GM18873 (cell line): ENCODE measurements around the gene EXOC4.

Source experiments
- ATAC-seq: cut with Tn5 transposase; IDR thresholded peaks from one replicate; pipeline ENCODE4 v1.9.1; 2021; ENCODE audit warnings: mild to moderate bottlenecking, moderate library complexity, moderate number of reproducible peaks; ENCODE audit not compliant: unreplicated experiment, low FRiP score

The EXOC4 gene

DNA sequence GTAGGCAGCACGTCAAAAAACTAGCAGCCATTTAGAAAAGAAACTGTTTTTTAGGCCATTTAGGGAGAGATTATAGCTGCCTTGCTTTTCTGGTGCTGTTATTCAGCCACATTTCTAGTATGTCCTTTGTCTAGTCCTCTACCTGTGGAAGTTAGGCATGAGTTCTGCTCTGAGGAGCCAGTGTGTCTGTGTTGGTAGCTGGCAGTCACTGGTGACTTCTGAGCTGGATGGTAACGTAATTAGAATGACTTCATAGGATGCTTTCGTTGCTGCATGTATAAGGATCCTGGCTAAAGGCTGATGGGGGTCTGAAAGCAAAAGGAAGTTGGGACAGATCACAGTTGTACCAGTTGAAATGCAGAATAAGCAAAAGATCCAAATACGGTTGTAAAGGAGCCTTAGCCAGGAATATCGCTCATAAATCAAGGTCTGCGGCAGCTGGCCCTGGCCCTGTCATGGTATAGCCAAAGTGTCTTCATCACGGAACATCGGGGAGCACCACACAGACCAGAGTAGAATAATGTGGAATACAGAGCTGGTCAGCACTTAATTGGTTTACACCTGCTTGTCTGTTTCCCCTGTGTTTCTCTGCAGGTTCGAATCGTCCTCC lies 226.7 kb downstream of the EXOC4 start:
- ATAC-seq = no peak

DNA sequence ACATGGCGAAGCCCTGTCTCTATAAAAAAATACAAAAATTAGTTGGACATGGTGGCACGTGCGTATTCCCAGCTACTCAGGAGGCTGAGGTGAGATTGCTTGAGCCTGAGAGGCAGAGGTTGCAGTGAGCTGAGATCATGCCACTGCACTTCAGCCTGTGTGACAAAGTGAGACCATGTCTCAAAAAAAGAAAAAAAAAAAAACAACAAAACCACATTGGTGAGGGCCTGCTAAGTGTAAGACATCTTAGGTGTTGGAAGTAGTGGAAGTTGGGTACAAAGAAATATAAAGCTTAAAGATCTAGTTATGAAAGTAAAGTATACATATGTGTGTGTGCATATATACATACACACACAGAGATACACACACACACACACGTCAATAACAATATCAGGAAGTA lies 228.0 kb downstream of the EXOC4 start:
- ATAC-seq = no peak

DNA sequence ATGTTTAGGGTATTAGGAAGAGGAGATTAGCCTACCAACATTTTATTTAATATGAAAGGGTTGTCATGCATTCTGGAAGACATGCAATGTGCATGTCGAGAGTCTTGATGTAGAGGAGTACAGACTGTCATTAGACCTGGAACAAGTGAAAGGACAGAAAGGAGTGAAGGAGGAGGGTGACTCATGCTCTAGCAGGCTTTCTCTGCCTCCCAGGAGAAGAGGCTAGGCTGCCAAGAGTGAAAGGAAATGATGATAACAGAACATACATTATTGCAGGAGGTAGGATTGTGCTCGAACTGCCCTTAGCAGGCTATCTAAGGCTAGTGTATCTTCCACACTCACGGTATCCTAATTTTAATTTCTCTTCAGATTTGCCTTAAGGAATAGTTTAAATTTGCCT lies 228.8 kb downstream of the EXOC4 start:
- no peak for ATAC-seq

DNA sequence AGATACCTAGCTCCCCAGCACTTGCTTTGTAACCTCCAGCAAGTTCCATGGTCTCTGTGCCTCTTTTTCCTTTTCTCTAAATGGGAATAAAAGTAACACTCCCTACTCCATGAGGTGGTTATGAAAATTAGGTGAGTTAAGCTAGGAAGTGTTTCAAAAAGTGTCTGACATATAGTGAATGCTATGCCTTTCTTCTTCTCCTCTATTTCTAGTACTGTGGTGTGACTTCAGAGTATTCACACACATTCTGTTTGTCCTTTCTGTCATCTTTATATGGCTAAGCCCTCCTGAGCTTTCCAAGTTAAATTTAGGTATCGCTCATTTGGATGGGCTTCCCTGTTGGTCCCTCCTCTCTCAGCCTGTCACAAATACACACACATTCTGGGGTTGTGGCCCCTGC lies 229.7 kb downstream of the EXOC4 start:
- ATAC-seq = no peak

DNA sequence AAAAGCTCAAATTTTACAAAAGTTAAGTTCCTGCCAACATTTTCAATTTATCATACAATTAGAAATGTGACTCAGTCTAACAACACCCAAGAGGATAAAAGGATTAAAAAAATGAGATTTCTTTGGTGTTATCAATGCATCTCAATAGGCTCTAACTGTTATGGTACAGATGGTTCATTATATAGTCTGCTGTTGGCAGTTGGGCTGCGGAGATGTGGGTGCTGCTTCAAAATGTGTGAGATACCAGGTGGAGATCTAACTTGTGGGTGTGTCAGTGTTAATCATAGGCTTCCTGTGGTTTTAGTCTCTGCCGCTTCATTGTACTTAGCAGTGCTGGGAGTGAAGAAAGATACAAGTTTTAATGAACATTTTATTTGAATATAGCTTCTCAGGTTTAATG lies 231.2 kb downstream of the EXOC4 start:
- ATAC-seq = no peak

DNA sequence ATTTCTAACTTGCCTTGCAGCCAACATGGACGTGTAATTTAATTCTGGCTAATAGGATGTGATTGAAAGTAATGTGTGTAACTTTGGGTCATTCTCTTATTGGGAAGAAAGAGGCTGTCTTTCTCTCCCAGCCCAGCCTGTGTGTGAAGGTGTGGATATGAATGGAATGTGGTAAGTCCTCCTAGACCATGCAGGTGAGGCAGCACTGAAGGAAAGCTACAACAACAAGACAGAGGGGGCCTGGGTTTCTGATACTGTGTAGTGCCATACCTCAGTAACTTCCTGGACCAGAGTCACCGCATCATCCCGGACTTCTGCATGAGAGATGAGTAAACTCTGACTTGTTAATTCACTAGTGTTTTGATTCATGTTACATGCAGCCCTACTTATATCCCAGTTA lies 237.0 kb downstream of the EXOC4 start:
- ATAC-seq = no peak

DNA sequence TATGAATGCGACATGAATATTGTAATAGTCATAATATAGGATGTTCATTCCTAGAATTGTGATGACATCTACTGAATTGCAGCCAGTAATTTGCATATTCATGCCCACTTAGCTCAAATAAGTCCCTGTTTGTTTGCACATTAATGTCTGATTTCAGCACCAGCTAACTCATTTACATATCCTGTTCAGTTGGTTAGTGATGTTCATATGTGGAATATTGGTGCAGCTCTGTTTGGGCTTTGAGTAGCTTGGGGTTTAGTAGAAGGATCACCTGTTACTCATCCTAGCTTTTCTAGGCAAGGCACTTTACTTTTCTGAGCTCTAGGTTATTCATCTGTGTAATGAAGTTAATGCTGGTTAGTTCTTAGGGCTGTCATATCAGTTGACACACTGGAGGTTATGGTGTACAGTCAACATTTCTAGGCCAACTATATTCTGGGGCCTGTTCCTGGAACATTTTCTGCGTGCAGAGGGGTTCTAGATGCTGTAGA lies 238.4 kb downstream of the EXOC4 start:
- ATAC-seq = no peak

DNA sequence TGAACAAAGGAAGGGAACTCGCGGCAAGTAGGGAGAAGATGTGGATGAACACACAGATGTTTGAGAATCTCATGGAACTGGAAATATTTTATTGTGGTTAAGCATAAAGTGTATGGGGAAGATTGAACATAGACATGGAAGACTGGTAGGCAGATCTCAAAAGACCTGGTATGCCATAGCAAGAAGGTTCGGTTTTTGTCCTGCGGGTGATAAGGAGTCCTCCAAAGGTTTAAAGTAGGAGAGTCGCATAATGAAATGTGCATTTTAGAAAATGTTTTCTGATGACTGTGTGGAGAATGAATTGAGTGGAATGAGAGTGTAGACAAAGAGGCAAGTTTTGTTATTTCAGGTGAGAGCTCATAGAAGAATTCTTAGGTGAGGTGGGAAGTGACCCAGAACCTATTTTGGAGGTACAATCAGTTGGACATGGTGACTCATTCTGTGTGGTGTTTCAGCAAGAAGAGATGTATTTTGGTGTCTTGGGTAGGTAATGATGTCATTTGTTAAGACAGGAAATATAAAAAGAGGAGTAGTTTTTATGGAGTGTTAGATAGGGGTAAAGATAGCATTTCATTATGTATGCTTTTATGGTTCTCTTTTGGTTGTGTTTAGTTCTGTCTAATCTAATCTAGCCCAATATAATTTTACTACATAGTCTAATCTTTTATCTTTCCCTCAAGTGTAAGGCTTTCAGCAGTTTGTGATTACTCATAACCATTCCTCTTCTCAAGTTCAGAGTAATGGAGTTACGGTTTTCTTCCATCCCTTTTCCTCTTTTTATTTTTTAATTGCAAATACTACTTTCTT lies 239.2 kb downstream of the EXOC4 start:
- ATAC-seq = no peak

DNA sequence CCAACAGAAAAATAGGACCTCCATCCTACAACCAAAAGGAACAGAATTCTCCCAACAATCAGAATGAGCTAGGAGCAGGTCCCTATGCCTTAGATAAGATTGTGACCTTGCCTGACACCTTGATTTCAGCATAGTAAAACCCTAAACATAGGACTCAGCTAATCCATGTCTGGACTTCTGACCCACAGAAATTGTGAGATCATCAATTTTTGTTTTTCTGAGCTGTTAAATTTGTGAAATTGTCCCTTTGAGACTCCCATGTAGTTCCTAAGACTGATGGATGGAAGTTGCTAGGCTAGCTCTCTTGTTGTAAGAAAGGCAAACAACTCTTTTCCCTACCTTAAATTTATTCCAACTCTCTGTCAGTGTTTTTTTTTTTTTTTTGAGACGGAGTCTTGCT lies 244.2 kb downstream of the EXOC4 start:
- ATAC-seq = no peak

DNA sequence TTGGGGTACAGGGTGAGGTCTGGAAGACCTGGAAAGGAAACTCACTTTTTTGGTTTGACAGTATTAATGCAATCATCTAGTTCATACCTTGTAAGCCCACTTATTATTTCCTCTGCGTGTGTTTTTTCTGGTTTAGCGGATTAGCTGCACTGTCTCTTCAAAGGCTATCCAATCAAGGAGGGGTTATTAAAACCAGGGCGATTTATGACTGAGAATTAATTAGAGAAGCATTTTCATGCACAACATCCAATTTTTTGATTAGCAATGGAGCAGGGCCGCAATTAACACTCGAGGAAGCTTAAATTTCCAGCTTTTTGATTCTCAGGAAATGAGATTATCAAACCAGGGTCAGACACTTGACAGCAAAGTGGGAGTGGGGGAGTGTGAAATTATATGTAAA lies 248.9 kb downstream of the EXOC4 start:
- ATAC-seq = no peak

DNA sequence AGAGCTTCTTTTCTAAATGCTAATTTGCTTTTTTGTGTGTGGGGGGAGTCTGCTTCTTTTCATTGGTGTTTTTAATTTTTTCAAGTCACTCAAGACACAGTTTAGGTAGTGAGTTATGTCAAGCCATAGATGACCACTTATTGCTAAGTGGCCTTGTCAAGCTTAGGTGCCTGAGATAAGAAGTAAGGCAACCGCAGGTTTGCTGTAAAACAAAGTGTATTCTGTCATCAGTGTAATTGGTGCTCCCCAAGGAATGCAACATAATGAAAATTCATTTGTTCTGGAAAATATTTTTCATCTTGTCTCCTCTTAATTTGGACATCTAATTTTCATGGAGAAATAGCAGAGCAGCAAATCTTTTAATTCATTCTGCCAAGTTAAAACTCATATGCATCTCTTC lies 249.6 kb downstream of the EXOC4 start:
- ATAC-seq = no peak

DNA sequence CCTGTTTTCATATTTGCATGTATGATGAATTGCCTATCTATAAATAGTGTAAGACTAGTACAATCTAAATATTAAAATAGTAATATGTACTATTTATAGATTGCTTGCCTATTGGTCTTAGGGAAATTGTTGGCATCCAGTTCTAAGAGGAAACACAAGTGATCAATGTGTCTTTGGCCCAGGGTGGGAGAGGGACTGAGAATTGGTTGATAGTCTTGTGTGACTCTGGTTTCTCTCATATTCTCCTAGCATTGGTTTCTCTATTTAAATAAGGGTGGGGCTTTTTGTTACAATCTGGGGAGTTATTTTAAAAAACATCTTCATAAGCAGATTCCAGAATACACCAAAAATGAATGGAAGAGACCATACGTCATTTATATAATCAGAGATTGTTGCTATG lies 250.1 kb downstream of the EXOC4 start:
- no peak for ATAC-seq

DNA sequence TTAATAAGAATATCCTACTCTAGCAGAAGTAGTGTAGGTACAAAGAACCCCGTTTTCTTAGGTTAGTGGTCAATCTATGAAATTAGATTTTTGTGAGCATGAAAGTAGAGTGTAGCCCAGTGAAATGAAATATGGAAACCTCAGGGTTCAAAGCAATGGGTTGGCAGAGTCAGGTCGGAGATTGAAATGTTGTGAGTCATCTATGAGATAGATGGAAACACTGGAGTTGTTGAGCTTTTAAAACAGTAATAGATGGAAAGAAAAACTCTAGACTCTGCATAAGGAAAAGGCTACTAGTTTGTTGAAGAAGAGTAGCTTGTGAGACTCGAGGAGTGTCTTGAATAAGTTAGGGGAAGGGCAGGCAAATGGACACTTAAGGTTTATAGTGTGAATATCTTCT lies 251.9 kb downstream of the EXOC4 start:
- no peak for ATAC-seq

DNA sequence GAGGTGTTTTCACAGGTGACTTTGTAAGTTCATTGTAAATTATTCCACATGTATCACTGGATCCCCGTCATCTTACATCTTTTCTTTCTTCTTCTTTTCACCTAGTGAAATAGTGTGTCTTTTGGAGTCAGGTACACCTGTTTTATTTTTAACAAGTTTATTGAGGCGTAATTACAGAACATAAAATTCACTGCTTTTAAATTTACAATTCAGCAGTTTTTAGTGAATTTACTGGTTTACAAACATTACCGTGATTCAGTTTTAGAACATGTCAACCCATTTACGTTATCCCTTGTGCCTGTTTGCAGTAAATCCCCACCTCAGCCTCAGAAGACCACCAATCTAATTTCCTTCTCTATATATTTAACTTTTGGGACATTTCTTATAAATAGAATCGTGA lies 256.9 kb downstream of the EXOC4 start:
- no peak for ATAC-seq

DNA sequence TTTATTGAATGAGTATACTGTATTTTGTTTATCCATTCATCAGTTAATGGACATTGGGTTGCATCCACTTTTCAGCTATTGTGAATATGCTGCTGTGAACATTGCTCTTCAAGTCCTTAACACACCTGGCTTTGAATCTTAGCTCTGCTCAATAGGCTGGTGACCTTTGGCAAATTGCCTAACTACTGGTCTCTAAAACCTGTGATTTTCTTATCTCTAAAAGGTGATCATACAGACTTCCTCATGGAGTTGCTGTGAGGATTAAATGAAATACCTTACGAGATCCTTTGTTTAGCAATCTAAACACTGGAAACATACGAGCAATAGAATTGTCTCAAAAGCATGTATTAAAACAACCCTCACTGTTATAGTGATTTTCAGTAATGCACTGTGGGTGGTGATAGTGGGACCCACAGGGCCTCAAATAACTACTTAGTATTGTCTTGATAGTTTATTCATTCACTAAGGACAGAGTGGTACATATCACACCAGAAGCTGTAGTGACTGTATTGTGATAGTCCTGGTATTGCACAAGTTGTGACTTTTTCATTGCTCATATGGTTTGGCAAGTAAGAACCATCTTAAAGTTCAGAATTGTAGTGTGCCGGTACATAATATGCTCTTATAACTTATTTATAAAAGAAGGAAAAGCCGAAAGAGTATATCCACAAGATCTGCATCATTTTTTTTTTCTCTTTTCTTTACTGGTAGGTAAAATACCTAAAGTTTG lies 257.6 kb downstream of the EXOC4 start:
- ATAC-seq = no peak

DNA sequence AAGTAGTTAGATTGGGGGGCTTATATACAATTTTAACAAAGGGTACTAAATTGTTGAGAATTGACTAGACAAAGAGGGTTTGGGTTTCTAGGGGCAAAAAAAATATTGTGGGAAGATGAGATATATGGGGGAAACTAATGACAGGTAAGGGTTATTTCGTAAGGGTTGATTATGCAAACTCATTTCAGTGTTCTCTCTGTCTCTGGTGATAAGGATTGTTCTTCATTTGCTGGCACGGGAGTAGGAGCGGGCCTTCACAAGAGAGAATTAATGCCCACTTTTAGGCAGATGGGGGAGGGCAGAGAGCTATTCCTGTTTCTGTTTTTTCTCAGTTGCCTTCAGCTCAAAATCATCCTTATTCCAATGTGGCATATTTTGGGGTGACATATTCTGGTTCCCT lies 258.4 kb downstream of the EXOC4 start:
- ATAC-seq = no peak

DNA sequence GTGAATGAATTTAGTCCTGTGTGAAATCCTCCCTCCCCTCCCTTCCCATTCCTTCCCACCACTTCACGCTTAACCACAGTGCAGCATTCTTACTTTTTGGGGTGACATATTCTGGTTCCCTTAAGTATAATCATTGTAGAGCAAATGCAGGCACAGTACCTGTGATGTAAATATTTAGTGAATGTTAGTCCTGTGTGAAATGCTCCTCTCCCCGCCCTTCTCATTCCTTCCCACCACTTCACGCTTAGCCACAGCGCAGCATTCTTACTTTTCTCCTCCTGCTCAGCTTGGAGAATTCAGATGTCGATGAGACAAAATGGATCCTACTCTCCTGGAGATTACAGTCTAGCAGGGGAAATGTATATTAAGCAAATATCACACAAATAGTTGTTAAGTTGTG lies 258.8 kb downstream of the EXOC4 start:
- no peak for ATAC-seq

DNA sequence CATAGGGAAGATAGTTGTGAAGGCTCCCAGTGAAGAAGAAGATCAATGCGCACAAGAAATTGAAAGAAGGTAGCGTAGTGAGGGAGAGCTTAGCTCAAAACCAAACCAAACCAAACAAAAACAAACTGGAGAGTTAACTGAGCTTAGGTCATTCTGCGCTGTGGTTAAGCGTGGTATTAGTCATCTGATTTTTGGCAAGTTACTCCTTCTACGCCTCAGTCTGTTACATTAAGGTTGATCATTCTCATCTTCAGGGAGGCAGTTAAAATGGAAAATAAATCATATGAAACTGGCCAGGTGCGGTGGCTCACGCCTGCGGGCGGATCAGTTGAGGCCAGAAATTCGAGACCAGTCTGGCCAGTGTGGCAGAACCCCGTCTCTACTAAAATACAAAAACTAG lies 259.7 kb downstream of the EXOC4 start:
- ATAC-seq = peak; percentile 94

DNA sequence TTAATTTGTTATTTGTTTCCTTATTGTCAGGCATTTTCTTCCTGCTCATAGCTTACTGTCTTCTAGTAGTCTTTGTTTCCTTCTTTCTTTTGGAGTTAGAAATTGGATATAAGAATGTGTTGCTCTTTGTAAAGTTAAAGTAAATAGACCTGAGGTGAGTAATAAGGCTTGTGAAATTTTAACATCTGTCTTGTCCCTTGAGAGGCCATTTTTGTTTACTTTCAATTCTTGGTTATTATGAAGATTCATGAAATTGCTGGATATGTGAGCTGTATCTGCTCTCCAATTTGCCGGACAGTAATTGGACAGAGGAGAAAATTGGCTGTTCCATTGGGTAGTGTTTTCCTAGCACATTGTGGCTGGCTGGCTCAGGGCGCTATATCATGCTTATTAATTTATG lies 260.7 kb downstream of the EXOC4 start:
- no peak for ATAC-seq

DNA sequence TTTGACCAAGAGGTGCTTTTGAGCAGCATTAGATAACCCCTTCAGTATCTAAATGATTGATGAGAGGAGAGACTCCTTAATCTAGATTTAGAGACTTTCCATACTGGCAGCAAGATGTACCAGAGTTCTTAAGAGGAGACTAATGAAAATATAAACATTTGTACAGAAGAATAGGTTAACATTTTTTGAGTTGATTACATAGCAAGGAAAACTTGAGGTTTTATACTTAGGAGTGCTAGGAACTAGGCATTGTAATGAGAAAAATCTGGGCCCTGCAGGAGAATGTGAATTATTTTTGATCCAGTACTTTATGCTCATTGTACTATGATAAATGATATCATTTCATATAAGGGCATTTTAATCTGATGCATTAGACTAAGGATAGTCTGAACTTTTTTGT lies 261.7 kb downstream of the EXOC4 start:
- no peak for ATAC-seq

DNA sequence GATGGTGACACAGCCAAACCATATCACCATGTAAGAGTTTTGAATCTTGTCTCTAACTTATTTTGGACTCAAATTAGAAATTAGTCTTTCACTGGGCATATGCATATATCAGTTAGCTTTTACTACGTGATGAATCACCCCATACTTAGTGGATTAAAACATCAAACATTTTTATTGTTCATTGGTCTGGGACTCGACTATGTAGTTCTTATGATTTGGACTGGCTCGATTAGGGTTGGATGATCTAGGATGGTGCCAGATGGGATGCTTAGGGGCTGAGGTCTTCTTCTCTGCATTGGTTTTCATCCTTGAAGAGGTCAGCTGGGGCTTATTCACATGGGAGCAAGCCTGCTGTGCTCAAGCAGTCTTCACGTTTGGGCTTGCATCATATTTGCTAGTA lies 264.9 kb downstream of the EXOC4 start:
- ATAC-seq = no peak

DNA sequence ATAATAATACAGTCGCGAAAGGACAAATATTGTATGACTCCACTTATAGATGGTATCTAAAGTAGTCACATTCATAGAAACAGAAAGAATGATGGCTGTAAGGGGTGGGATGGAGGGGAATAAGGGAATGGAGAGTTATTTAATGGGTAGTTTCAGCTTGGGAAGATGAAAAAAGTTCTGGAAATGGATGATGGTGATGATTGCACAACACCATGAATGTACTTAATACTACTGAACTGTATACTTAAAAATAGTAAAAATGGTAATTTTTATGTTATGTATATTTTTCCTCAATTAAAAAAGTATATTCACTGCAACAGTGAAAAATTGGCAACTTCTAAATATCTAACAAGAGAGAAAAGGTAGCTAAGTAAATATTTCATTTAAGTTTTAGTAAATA lies 265.8 kb downstream of the EXOC4 start:
- no peak for ATAC-seq
